ENCODE measurements around the gene SRPX2. TPM values are rescaled to one million over a fixed set of nuclear protein-coding genes. Genes with fewer than 3 reads are reported as not detected.

Gene SRPX2
- total RNA-seq, 4 donors from 2014 or later = 8.1 to 17.6 (median 8.7) TPM

DNA sequence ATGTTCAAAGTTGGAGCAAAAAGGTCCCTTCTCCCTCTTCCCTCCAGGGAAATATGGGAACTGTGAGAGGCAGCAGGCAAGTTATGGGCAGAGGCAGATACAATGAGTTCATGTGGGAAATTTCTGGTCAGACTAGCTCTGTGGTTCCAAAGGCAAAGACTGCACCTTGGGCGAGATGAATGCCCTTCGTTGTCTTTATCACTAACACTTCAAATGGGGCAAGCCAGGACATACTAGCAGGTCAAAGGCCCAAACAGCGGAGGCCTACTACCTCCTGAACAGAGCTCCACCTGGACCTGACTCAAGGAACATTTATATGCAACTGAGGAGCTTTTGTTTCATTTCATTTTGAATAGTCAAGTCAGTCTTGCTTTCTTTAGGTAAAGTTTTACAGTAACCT, 29.0 kb downstream of the SRPX2 start:
- intact Hi-C loops (cut with DNase I; ENCODE audit: low total_unique reads) = no loop called here
- no peak for TF ChIP-seq POLR2A (IDR thresholded peaks at IDR 0.05)
- TF ChIP-seq, protein P1, sequence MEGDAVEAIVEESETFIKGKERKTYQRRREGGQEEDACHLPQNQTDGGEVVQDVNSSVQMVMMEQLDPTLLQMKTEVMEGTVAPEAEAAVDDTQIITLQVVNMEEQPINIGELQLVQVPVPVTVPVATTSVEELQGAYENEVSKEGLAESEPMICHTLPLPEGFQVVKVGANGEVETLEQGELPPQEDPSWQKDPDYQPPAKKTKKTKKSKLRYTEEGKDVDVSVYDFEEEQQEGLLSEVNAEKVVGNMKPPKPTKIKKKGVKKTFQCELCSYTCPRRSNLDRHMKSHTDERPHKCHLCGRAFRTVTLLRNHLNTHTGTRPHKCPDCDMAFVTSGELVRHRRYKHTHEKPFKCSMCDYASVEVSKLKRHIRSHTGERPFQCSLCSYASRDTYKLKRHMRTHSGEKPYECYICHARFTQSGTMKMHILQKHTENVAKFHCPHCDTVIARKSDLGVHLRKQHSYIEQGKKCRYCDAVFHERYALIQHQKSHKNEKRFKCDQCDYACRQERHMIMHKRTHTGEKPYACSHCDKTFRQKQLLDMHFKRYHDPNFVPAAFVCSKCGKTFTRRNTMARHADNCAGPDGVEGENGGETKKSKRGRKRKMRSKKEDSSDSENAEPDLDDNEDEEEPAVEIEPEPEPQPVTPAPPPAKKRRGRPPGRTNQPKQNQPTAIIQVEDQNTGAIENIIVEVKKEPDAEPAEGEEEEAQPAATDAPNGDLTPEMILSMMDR (IDR thresholded peaks at IDR 0.05) = no peak
- 76 to 85% methylated on average over 3 of the region's 3 CpGs for WGBS, 2 donors
- no peak overlapping the region for H3K4me3 ChIP-seq (ENCODE audit: low read depth, poor library complexity, severe bottlenecking)
- DNase-seq (ENCODE audit: low spot score in 2 of 2) = no peak

DNA sequence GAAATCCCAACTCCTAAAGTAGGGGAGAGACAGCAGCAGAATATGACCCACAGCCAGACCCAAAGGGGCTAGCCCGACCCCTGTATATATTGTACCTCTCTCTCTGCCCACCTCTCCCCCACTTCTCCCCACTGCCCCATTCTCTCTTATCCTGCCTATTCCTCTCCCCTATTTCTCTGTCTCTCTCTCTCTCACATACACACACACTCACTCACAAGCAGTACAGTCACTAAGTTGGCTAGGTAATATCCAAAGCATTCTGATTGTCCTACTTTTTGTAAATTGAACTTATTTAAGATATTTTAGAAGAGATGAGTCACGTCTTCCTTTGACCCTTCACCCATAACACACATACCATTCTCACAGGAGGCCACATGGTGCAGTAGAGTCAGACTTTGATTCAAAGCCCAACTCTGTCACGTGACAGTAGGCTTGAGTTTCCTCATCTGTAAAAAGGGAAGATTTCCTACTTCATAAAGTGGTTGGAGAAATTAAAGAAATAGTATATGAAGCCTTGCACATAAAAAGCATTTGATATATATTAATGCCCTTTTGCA, 29.5 kb downstream of the SRPX2 start:
- intact Hi-C loops (cut with DNase I; ENCODE audit: low total_unique reads) = no loop called here
- TF ChIP-seq, protein P1 (IDR thresholded peaks at IDR 0.05) = no peak
- TF ChIP-seq POLR2A (IDR thresholded peaks at IDR 0.05) = no peak
- H3K4me3 ChIP-seq (ENCODE audit: low read depth, poor library complexity, severe bottlenecking) = no peak overlapping the region
- 56 to 73% methylated on average over 3 of the region's 3 CpGs for WGBS, 2 donors
- no peak for DNase-seq (ENCODE audit: low spot score in 2 of 2)

DNA sequence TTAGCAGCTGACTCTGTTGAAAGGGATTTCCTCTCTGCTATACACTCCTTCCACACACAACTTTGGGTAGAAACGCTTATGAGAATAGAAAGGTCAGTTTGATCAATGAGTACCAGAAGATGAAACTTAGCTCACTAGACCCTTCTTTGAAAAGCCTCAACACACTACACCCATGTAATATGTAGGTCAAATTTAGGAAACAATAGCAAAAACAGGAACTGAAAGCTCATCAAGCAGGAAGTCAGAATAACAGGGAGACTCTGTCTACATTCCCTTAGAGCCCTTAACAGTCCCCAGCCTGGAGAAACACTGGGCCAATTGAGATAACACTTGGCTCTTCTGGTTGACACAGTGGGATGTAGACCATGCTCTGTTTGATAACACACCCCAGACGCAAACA, 30.7 kb downstream of the SRPX2 start:
- no peak overlapping the region for H3K4me3 ChIP-seq (ENCODE audit: low read depth, poor library complexity, severe bottlenecking)
- TF ChIP-seq POLR2A (IDR thresholded peaks at IDR 0.05) = no peak
- TF ChIP-seq, protein P1 (IDR thresholded peaks at IDR 0.05) = no peak
- DNase-seq (ENCODE audit: low spot score in 2 of 2) = no peak
- intact Hi-C loops (cut with DNase I; ENCODE audit: low total_unique reads) = no loop called here
- WGBS, 2 donors = 54 to 68% methylated on average over 2 of the region's 2 CpGs

DNA sequence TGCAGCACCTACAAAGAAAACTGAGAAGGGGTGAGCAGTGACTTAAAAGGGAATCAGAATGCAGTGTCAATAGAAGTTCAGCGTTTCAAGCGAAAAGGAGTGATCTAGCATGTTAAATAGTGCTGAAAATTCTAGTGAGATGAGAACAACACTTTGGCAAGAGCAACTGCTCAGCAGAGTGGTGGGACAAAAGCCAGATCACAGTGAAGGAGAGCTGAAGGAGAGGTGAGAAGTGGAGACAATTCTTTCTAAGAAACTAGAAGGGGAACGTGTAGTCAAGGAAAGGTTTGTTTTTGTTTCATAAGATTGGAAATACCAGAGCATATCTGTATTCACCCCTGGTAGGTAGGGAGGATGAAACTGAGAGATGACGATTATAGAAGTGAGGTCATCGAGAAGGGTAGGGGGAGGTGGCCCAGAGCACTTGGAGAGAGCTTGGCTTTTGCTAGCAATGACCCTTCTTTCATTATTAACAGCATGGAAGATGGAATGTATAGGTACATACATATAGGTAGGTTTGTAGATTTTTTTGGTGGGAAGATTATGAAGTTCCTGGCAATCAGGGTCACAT, 33.7 kb downstream of the SRPX2 start:
- no peak overlapping the region for H3K4me3 ChIP-seq (ENCODE audit: low read depth, poor library complexity, severe bottlenecking)
- TF ChIP-seq, protein P1 (IDR thresholded peaks at IDR 0.05) = no peak
- TF ChIP-seq POLR2A (IDR thresholded peaks at IDR 0.05) = no peak
- intact Hi-C loops (cut with DNase I; ENCODE audit: low total_unique reads) = no loop called here
- no peak for DNase-seq (ENCODE audit: low spot score in 2 of 2)
- WGBS, 2 donors = 64 to 80% methylated on average over 5 of the region's 5 CpGs

DNA sequence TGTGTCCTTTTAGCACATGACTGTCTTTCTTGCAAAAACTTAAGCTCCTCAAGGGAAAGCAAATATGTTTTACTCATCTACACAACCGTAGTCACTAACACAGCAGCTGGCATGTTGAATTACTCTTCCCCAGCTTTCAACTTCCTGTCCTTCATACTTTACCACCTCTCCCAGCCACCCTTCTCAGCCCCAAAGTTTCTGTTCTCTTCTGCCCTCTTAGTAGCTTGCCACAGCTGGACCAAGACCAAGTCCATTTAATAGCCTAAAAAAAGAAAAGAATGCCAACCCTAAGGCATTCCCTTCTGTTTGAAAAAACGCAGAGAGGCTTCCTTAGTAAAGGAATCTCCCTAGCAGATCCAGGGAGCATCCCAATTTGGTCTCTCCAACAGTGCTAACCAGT, 36.8 kb downstream of the SRPX2 start:
- intact Hi-C loops (cut with DNase I; ENCODE audit: low total_unique reads) = loop anchor here (10.0 kb wide), 1 partner anchor 84 kb away; no protein-coding TSS in a partner anchor
- H3K4me3 ChIP-seq (ENCODE audit: low read depth, poor library complexity, severe bottlenecking) = no peak overlapping the region
- DNase-seq (ENCODE audit: low spot score in 2 of 2) = no peak
- 31 to 35% methylated on average over 1 to 2 of the region's 2 CpGs for WGBS, 2 donors
- no peak for TF ChIP-seq POLR2A (IDR thresholded peaks at IDR 0.05)
- TF ChIP-seq, protein P1 (IDR thresholded peaks at IDR 0.05) = no peak

DNA sequence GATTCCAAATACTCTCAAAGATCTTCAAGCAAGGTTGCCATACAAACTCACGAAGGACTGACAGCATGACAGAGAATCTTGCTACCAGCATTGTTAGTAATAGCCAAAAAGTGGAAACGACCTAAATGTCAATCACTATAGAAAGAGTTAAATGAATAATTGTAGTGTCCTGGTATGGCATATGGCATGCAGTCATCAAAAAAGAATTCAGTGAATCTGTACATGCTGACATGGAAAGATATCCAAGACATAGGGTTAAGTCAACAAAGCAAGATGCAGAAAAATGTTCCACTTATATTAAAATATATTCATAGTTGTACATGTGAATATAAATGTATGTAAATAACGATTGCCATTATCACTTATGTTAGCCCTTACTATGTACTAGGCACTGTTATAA, 37.6 kb downstream of the SRPX2 start:
- WGBS, 2 donors = 62 to 85% methylated on average over 3 of the region's 3 CpGs
- no peak for DNase-seq (ENCODE audit: low spot score in 2 of 2)
- TF ChIP-seq, protein P1 (IDR thresholded peaks at IDR 0.05) = no peak
- no peak for TF ChIP-seq POLR2A (IDR thresholded peaks at IDR 0.05)
- intact Hi-C loops (cut with DNase I; ENCODE audit: low total_unique reads) = loop anchor here (10.0 kb wide), 1 partner anchor 83 kb away; no protein-coding TSS in a partner anchor
- H3K4me3 ChIP-seq (ENCODE audit: low read depth, poor library complexity, severe bottlenecking) = no peak overlapping the region
